ENCODE measurements around the gene ZBTB40. TPM values are rescaled to one million over a fixed set of nuclear protein-coding genes. Genes with fewer than 3 reads are reported as not detected.

Gene ZBTB40
- total and polyA plus RNA-seq, 4 experiments from 2014 or later = 0.81 to 50.6 (median 26.5) TPM

GRCh38 chr1:22431965-22432364 is 19.7 kb upstream of the ZBTB40 start:
- H3K27ac ChIP-seq (ENCODE audit: low read depth, low read length) = no peak overlapping the region
- no peaks in the 10 kb centered on the region for H3K4me1 ChIP-seq (ENCODE audit: insufficient read depth, low read length)
- DNase-seq = no peak

DNA sequence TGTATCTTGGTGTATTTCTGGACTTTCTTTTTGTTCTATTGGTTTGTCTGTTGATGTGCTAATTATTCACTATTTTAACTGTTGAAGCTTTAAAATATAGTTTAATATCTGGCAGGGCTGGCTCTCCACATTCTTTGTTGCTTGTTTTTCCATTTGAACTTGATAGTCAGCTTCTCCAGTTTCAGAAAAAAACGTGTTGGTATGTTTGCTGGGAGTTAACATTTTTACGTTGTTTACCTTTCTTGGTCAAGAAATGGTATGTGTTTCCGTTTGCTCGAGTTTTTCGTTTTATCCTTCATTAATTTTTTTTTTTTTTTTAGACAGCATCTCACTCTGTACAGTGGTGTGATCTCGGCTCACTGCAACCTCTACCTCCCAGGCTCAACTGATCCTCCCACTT is 16.9 kb upstream of the ZBTB40 start:
- no peaks in the 10 kb centered on the region for H3K4me1 ChIP-seq (ENCODE audit: insufficient read depth, low read length)
- H3K27me3 ChIP-seq (ENCODE audit: insufficient read depth, low read length) = no peaks in the 10 kb centered on the region
- ChIA-PET CTCF (ENCODE audit: partially characterized antibody) (no interaction called here), POLR2A (ENCODE audit: partially characterized antibody) (interaction anchor here (0.6 kb wide), 1 partner anchor 12 kb away, joined by 3 read pairs; no protein-coding TSS in a partner anchor)
- Mint-ChIP-seq H3K27ac (no peak overlapping the region), H3K27me3 (peaks cover 19 to 21% of the 10 kb centered on the region in 2 donors), H3K36me3 (peaks cover 0 to 4% of the 10 kb centered on the region in 2 donors), H3K9me3 (peaks cover 4 to 12% (median 7%) of the 10 kb centered on the region in 8 donors), H3K4me1 (no peaks in the 10 kb centered on the region), H3K4me3 (no peak overlapping the region)
- no peak overlapping the region for H3K27ac ChIP-seq (ENCODE audit: low read depth, low read length)
- intact Hi-C loops (cut with micrococcal nuclease) = no loop called here
- H3K36me3 ChIP-seq (ENCODE audit: insufficient read depth, low read length) = no peaks in the 10 kb centered on the region
- H3K4me3 ChIP-seq (ENCODE audit: low read length in 2 of 2) = no peak overlapping the region
- H3K9me3 ChIP-seq (ENCODE audit: control insufficient read depth in 1 of 2, low read length in 2 of 2) = peaks cover 0 to 3% of the 10 kb centered on the region in 2 donors
- no peak for DNase-seq

More at GRCh38 chr1:22431965-22432364, 19.7 kb upstream of the ZBTB40 start:
- intact Hi-C loops (cut with micrococcal nuclease) = no loop called here
- Histone ChIP-seq H3K4me3 (ENCODE audit: low read length in 2 of 2) (no peak overlapping the region), H3K36me3 (ENCODE audit: insufficient read depth, low read length) (no peaks in the 10 kb centered on the region), H3K27me3 (ENCODE audit: insufficient read depth, low read length) (no peaks in the 10 kb centered on the region), H3K9me3 (ENCODE audit: control insufficient read depth in 1 of 2, low read length in 2 of 2) (no peaks in the 10 kb centered on the region)
- ChIA-PET CTCF (ENCODE audit: partially characterized antibody) (no interaction called here), POLR2A (ENCODE audit: partially characterized antibody) (no interaction called here)
- Mint-ChIP-seq H3K4me3 (no peak overlapping the region), H3K36me3 (no peaks in the 10 kb centered on the region), H3K27me3 (peaks cover 10 to 16% of the 10 kb centered on the region in 2 donors), H3K27ac (no peak overlapping the region), H3K4me1 (no peaks in the 10 kb centered on the region), H3K9me3 (peaks cover 0 to 3% (median 0%) of the 10 kb centered on the region in 8 donors)

DNA sequence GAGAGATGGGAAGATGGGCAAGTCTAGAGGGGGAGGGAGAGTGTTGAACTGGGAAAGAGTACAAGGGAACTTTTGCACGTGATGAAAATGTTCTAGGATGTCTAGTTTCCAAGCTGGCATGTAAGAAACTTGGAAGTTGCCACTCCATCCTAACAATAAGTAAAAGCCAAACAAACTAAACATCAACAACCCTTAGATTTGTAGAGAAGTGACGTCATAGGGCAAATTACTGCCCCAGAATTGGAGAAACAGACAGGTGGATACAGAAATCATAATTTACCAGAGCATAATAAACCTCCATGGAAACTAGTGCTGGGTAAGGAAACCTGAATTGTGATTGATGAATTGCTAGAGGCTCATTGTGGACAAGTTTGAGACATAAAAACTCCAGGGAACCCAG is 14.7 kb upstream of the ZBTB40 start:
- Mint-ChIP-seq H3K27me3 (peaks cover 17 to 22% of the 10 kb centered on the region in 2 donors), H3K9me3 (peaks cover 4 to 32% (median 28%) of the 10 kb centered on the region in 8 donors), H3K36me3 (peaks cover 4 to 7% of the 10 kb centered on the region in 2 donors), H3K27ac (no peak overlapping the region), H3K4me3 (no peak overlapping the region), H3K4me1 (no peaks in the 10 kb centered on the region)
- intact Hi-C loops (cut with micrococcal nuclease) = no loop called here
- no peak for DNase-seq
- no peak overlapping the region for H3K27ac ChIP-seq (ENCODE audit: low read depth, low read length)
- no peaks in the 10 kb centered on the region for H3K4me1 ChIP-seq (ENCODE audit: insufficient read depth, low read length)
- H3K9me3 ChIP-seq (ENCODE audit: control insufficient read depth in 1 of 2, low read length in 2 of 2) = peaks cover 0 to 13% of the 10 kb centered on the region in 2 donors
- no peaks in the 10 kb centered on the region for H3K36me3 ChIP-seq (ENCODE audit: insufficient read depth, low read length)
- H3K4me3 ChIP-seq (ENCODE audit: low read length in 2 of 2) = no peak overlapping the region
- POLR2A ChIA-PET (ENCODE audit: partially characterized antibody) = no interaction called here
- CTCF ChIA-PET (ENCODE audit: partially characterized antibody) = no interaction called here
- H3K27me3 ChIP-seq (ENCODE audit: insufficient read depth, low read length) = no peaks in the 10 kb centered on the region

GRCh38 chr1:22437573-22437972 is 14.1 kb upstream of the ZBTB40 start:
- CTCF ChIA-PET (ENCODE audit: partially characterized antibody) = no interaction called here
- Mint-ChIP-seq H3K4me1 (no peaks in the 10 kb centered on the region), H3K9me3 (peaks cover 4 to 33% (median 31%) of the 10 kb centered on the region in 8 donors), H3K36me3 (peaks cover 4 to 11% of the 10 kb centered on the region in 2 donors), H3K27ac (no peak overlapping the region), H3K27me3 (peaks cover 16 to 26% of the 10 kb centered on the region in 2 donors), H3K4me3 (no peak overlapping the region)
- Histone ChIP-seq H3K27ac (ENCODE audit: low read depth, low read length) (no peak overlapping the region), H3K36me3 (ENCODE audit: insufficient read depth, low read length) (no peaks in the 10 kb centered on the region), H3K4me1 (ENCODE audit: insufficient read depth, low read length) (no peaks in the 10 kb centered on the region), H3K9me3 (ENCODE audit: control insufficient read depth in 1 of 2, low read length in 2 of 2) (peaks cover 0 to 13% of the 10 kb centered on the region in 2 donors), H3K4me3 (ENCODE audit: low read length in 2 of 2) (no peak overlapping the region), H3K27me3 (ENCODE audit: insufficient read depth, low read length) (no peaks in the 10 kb centered on the region)
- intact Hi-C loops (cut with micrococcal nuclease) = no loop called here
- no peak for DNase-seq
- POLR2A ChIA-PET (ENCODE audit: partially characterized antibody) = no interaction called here

- ChIA-PET POLR2A (ENCODE audit: partially characterized antibody) (interaction anchor here (1.0 kb wide), 1 partner anchor 12 kb away, joined by 3 read pairs; no protein-coding TSS in a partner anchor), CTCF (ENCODE audit: partially characterized antibody) (no interaction called here)
- peaks cover 4 to 33% (median 32%) of the 10 kb centered on the region in 8 donors for H3K9me3 Mint-ChIP-seq
- no peak overlapping the region for H3K27ac Mint-ChIP-seq
- intact Hi-C loops (cut with micrococcal nuclease) = no loop called here
- no peak overlapping the region for H3K4me3 Mint-ChIP-seq
- Histone ChIP-seq H3K36me3 (ENCODE audit: insufficient read depth, low read length) (no peaks in the 10 kb centered on the region), H3K4me1 (ENCODE audit: insufficient read depth, low read length) (no peaks in the 10 kb centered on the region), H3K9me3 (ENCODE audit: control insufficient read depth in 1 of 2, low read length in 2 of 2) (peaks cover 0 to 13% of the 10 kb centered on the region in 2 donors), H3K4me3 (ENCODE audit: low read length in 2 of 2) (no peak overlapping the region), H3K27me3 (ENCODE audit: insufficient read depth, low read length) (no peaks in the 10 kb centered on the region), H3K27ac (ENCODE audit: low read depth, low read length) (no peak overlapping the region)
- H3K4me1 Mint-ChIP-seq = no peaks in the 10 kb centered on the region
- peaks cover 18 to 27% of the 10 kb centered on the region in 2 donors for H3K27me3 Mint-ChIP-seq
- H3K36me3 Mint-ChIP-seq = peaks cover 4 to 11% of the 10 kb centered on the region in 2 donors
- no peak for DNase-seq
Observed at GRCh38 chr1:22440582-22440981, 11.1 kb upstream of the ZBTB40 start.

- peaks cover 0 to 13% of the 10 kb centered on the region in 2 donors for H3K9me3 ChIP-seq (ENCODE audit: control insufficient read depth in 1 of 2, low read length in 2 of 2)
- DNase-seq = no peak
- POLR2A ChIA-PET (ENCODE audit: partially characterized antibody) = interaction anchor here (1.4 kb wide), 1 partner anchor 9 kb away, joined by 4 read pairs; the partner anchor contains the start of gene ZBTB40
- no peak overlapping the region for H3K27ac Mint-ChIP-seq
- no peak overlapping the region for H3K4me3 Mint-ChIP-seq
- peaks cover 4 to 33% (median 29%) of the 10 kb centered on the region in 8 donors for H3K9me3 Mint-ChIP-seq
- peaks cover 14 to 24% of the 10 kb centered on the region in 2 donors for H3K27me3 Mint-ChIP-seq
- no peaks in the 10 kb centered on the region for H3K36me3 ChIP-seq (ENCODE audit: insufficient read depth, low read length)
- peaks cover 4 to 11% of the 10 kb centered on the region in 2 donors for H3K36me3 Mint-ChIP-seq
- H3K4me1 ChIP-seq (ENCODE audit: insufficient read depth, low read length) = no peaks in the 10 kb centered on the region
- no peak overlapping the region for H3K27ac ChIP-seq (ENCODE audit: low read depth, low read length)
- no peaks in the 10 kb centered on the region for H3K27me3 ChIP-seq (ENCODE audit: insufficient read depth, low read length)
- no peak overlapping the region for H3K4me3 ChIP-seq (ENCODE audit: low read length in 2 of 2)
- CTCF ChIA-PET (ENCODE audit: partially characterized antibody) = no interaction called here
- H3K4me1 Mint-ChIP-seq = no peaks in the 10 kb centered on the region
- intact Hi-C loops (cut with micrococcal nuclease) = no loop called here
Observed at GRCh38 chr1:22442212-22442894, 9.3 kb upstream of the ZBTB40 start.

DNA sequence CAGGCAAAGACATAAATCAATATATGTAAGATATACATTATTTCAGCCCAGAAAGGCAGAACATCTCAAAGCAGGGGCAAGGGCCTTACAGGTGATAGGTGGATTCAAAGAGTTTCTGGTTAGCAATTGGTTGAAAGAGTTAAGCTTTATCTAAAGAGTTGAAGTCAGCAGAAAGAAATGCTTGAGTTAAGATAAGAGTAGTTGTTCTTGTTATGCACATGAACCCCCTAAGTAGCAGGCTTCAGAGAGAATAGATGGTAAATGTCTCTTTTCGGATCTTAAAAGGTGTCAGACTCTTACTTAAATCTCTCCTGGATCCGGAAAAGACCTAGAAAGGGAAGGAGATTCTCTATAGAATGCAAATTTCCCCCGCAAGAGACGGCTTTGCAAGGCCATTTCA is 8.3 kb upstream of the ZBTB40 start:
- intact Hi-C loops (cut with micrococcal nuclease) = no loop called here
- Mint-ChIP-seq H3K4me3 (no peak overlapping the region), H3K4me1 (no peaks in the 10 kb centered on the region), H3K9me3 (peaks cover 4 to 33% (median 28%) of the 10 kb centered on the region in 8 donors), H3K36me3 (peaks cover 4 to 11% of the 10 kb centered on the region in 2 donors), H3K27me3 (peaks cover 14 to 21% of the 10 kb centered on the region in 2 donors), H3K27ac (no peak overlapping the region)
- Histone ChIP-seq H3K27me3 (ENCODE audit: insufficient read depth, low read length) (no peaks in the 10 kb centered on the region), H3K9me3 (ENCODE audit: control insufficient read depth in 1 of 2, low read length in 2 of 2) (peaks cover 0 to 13% of the 10 kb centered on the region in 2 donors), H3K27ac (ENCODE audit: low read depth, low read length) (no peak overlapping the region), H3K4me1 (ENCODE audit: insufficient read depth, low read length) (no peaks in the 10 kb centered on the region), H3K4me3 (ENCODE audit: low read length in 2 of 2) (no peak overlapping the region), H3K36me3 (ENCODE audit: insufficient read depth, low read length) (no peaks in the 10 kb centered on the region)
- ChIA-PET CTCF (ENCODE audit: partially characterized antibody) (no interaction called here), POLR2A (ENCODE audit: partially characterized antibody) (no interaction called here)
- no peak for DNase-seq

All from CD4-positive, alpha-beta memory T cell (primary cell).